ENCODE measurements around the gene ZNF727.
"Not testable (repeated sequence)": the region's sequence is repeated elsewhere in the genome, so short reads cannot be mapped to it uniquely, and the experiment has no call there.

The ZNF727 gene

DNA sequence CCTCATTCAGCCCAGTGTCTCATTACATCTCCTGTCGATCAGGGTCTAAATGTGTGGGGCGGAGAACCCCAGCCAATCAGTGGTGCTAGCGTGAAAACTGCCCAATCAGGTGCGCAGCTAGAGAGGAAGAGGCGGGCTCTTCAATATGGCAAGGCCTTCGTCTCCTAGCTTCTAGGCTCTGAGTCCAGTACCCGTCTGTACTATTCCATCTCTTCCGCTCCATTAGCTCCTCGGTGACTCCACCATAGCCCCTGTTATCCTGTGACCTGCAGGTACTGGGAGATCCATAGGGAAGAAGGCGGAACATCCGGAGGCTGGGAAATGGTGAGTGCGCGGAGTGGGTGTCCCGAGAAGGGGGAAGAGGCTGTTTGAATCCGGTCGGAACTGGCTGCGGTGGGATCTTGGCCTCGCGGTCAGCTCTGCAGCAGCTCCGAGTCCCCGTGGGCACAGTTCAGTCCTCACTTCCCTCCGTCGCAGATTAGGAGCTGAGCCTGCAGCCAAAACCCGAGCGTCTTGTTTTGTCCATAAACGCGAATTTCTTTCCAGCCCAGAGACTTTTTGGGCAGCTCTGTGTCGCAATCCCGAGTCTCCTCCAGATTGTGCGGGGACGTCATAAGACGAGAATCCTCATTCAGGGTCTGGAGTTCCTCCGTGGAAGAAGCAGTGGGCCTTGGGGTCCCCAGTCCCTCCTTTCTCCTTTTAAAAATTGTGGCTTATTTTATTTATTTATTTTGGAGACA is at the start of gene ZNF727:
ZNF727 (plus strand) TSS at position 134 of the 740 bp plus-strand sequence; CDS start at position 322, 188 bp downstream.
- no peak for DNase-seq (ENCODE audit: low spot score)

DNA sequence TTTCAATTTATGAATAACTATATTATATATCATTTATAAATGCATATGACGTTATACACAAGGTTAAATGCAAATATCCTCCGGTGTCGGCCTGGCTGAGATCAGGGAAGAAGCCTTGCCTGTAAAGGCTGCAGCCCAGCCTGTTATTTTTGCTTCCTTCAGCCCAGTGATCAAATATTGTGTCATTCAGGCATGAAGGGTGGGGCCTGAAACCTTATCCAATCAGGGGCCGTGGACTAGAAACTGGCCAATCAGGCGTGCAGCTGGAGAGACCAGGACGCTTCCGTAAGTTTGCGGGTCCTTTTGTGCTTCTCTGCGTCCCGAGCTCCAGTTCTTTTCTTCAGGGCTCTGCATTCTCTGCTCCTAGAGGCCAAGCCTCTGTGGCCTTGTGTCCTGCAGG is 46.7 kb upstream of the ZNF727 start, which contains the start of gene ZNF722:
ZNF722 (plus strand) TSS at position 301 of the 400 bp plus-strand sequence. CDS start 113 bp downstream, outside the sequence.
- DNase-seq (ENCODE audit: low spot score): no peak

DNA sequence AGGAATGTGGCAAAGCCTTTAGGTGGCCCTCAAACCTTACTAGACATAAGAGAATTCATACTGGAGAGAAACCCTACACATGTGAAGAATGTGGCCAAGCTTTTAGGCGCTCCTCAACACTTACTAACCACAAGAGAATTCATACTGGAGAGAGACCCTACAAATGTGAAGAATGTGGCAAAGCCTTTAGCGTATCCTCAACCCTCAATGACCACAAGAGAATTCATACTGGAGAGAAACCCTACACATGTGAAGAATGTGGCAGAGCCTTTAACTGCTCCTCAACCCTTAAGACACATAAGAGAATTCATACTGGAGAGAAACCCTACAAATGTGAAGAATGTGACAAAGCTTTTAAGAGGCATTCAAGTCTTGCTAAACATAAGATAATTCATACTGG is 29.7 kb upstream of the ZNF727 start:
- not testable (repeated sequence) for DNase-seq (ENCODE audit: low spot score)

DNA sequence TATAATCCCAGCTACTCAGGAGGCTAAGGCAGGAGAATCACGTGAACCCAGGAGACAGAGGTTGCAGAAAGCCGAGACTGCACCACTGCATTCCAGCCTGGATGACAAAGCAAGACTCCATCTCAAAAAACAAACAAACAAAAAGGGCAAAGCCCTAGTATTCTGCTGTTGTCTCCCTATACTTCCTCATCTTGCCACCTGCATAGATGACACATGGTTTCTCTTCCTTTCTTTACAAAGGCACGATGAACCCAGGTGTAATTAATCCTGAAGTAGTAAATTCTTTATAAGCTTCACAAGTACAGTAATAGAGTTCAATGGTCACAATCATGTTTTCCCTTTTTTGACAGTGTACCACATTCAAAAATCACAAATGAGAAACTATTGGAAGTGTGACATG is 9.8 kb upstream of the ZNF727 start:
- no peak for DNase-seq (ENCODE audit: low spot score)

GRCh38 chr7:64037095-64037494 is 8.1 kb upstream of the ZNF727 start:
- no peak for DNase-seq (ENCODE audit: low spot score)

DNA sequence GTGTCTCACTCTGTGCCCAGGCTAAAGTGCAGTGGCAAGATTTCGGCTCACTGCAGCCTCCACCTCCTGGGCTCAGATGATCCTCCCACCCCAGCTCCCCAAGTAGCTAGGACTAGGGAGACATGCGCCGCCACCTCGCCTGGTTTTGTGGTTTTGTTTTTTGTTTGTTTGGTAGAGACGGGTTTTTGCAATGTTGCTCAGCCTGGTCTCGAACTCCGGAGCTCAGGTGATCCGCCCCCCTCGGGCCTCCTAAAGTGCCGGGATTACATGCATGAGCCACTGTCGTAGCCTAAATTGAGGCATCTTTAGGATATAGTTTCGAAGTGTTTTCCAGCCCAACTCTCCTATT is 781 bp downstream of the ZNF727 start:
- DNase-seq (ENCODE audit: low spot score): no peak

GRCh38 chr7:64077837-64078698 is 32.8 kb downstream of the ZNF727 start:
- DNase-seq (ENCODE audit: low spot score): not testable (repeated sequence)

- no peak for DNase-seq (ENCODE audit: low spot score)
Measured at GRCh38 chr7:64078699-64078994, 33.4 kb downstream of the ZNF727 start.

- DNase-seq (ENCODE audit: low spot score): no peak
Measured at GRCh38 chr7:64087501-64087900, 42.3 kb downstream of the ZNF727 start.

GRCh38 chr7:64088863-64089262 is 43.6 kb downstream of the ZNF727 start:
- not testable (repeated sequence) for DNase-seq (ENCODE audit: low spot score)
